ENCODE results near the gene HPN.

The HPN gene

DNA sequence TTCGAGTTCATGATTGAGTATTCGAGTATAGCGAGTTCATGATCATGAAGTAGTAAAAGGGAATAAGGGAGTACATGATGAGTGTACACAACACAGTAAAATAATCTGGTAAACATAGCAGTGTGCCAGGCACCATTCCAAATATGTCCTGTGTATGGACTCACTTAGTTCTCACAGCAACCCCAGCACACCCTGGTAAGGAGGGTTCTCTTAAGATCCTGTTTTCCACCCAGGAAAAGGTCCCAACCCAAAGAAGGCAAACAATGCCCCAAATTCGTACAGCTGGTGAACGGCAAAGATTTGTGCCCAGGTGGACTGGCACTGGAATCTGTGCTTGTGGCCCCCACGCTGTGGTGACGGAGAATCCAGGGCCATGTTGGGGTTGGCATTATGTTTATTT is 21.4 kb downstream of the HPN start:
- ATAC-seq (no peak), DNase-seq (no peak)

DNA sequence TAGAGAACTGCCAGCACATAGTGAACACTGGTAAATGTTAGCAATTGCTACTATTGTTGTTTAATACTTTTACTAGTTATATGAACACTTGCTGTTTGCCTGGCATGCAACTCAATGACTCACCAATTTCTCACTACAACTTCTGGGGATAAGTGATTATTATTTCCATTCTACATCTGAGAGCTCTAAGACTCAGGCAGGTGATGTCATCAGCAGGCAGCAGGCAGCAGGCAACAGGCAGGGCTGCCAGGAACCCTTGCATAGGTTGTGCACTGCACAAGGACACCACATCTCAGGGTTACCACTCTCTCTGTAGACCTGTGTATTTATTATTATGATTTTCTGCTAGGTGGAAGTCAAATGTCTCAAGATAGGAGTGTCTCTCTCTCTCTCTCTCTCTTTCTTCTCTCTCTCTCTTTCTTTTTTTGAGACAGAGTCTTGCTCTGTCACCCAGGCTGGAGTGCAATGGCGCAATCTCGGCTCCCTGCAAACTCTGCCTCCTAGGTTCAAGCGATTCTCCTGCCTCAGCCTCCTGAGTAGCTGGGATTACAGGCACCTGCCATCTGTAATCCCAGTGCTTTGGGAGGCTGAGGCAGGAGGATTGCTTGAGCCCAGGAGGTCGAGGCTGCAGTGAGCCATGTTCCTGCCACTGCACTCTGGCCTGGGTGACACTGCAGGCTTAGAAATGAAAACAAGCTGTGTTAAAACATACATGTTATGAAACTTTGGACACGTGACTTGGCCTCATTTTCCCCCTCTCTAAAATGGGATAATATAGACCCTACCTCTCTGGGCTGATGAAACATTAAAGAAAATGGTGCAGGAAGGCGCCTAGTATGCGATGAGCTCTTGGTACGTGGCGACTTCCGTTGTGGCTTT is 22.7 kb downstream of the HPN start:
- DNase-seq, result no peak
- ATAC-seq, result peak; percentile 60

DNA sequence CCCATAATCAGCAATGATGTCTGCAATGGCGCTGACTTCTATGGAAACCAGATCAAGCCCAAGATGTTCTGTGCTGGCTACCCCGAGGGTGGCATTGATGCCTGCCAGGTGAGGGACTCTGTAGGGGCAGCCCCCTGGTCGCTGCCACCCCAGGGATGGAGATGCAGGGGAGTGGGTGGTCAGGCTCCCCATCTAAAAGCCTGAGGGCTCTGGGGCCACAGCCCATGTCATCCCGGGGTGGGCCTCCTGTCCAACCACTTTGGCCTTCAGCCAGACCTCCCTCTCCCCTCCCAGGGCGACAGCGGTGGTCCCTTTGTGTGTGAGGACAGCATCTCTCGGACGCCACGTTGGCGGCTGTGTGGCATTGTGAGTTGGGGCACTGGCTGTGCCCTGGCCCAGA is 24.1 kb downstream of the HPN start:
- ATAC-seq (no peak), DNase-seq (no peak)

DNA sequence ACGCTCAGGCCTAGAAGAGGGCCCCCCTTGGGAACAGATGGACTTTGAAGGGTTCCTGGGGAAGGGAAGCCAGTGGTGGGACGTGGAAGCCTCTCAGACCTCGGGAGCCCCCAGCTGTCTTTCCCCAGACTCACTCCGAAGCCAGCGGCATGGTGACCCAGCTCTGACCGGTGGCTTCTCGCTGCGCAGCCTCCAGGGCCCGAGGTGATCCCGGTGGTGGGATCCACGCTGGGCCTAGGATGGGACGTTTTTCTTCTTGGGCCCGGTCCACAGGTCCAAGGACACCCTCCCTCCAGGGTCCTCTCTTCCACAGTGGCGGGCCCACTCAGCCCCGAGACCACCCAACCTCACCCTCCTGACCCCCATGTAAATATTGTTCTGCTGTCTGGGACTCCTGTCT is 24.6 kb downstream of the HPN start:
- no peak for ATAC-seq

DNA sequence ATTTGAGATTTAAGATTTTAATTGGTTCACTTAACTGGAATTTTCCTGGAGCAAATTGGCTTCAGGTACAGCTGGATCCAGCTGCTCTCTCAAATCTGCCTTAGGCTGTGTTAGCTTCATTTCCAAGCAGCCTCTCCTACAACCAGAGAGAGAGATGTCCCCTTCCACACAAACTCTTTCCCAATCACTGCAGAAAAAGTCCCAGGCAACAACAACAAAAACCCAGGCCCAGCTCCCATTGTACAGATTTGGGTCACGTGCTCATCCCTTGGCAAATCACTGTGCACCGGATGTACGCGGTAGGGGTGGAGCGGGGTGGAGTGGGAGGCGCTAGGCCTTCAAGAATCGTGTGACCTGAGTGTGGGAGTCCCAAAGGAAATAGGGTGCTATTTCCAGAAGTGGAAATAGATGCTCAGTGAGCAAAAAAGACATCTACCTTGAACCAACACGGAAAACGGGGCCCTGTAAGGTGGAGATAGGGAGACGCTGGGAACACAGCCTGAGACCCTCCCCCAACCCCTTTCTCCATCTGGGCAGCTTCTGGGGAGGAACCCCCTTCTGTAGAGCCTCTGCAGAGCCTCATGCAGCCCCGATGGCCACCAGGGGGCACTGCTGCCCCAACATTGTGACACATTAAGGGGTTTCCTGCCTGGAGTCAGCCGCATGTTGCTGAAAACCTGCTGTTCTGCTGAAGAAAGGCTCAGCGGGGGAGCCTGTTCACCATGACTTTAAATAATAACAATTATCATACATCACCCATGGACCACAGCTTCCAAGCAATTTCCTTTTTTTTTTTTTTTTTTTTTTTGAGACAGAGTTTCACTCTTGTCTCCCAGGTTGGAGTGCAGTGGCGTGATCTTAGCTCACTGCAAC is 25.4 kb downstream of the HPN start:
- DNase-seq (peak; percentile 96), ATAC-seq (peak; percentile 92)

More for the DNA sequence above, 24.6 kb downstream of the HPN start:
- no peak for DNase-seq

DNA sequence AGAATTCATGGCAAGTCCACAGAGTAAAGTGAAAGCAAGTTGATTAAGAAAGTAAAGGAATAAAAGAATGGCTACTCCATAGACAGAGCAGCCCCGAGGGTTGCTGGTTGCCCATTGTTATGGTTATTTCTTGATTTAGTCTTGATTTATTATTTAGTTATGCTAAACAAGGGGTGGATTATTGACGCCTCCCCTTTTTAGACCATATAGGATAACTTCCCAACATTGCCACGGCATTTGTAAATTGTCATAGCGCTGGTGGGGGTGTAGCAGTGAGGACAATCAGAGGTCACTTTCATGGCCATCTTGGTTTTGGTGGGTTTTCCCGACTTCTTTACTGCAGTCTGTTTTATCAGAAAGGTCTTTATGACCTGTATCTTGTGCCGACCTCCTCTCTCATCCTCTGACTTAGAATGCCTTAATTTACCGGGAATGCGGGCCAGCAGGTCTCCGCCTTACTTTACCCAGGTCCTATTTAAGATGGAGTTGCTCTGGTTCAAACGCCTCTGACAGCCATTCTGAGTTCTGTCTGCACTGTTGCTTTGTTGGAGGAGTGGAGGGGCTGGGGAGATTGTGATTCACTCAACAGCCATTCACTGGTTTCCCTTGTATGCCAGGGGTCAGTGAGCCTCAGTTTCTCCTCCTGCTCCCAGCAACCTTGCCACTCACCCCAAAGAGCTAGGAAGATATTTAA is 27.6 kb downstream of the HPN start:
- ATAC-seq (no peak), DNase-seq (no peak)

DNA sequence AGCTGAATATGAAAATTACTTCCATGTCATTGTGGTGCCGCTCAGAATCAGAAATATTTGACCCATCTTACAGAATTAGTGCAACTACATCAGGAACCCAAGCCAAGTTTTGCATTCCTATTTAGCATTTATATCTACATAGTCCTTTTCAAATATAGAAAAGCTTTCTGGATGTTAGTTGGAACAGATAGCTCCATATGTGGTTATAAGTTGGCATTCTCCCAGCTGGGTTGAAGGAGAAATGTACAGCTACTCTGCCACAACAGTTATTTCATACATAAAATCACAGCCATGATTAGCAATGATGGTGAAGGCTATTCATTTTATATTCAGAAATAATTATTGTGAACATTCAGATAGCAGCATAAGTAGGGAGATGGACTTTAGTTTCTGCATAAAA is 28.2 kb downstream of the HPN start:
- DNase-seq (no peak), ATAC-seq (no peak)

DNA sequence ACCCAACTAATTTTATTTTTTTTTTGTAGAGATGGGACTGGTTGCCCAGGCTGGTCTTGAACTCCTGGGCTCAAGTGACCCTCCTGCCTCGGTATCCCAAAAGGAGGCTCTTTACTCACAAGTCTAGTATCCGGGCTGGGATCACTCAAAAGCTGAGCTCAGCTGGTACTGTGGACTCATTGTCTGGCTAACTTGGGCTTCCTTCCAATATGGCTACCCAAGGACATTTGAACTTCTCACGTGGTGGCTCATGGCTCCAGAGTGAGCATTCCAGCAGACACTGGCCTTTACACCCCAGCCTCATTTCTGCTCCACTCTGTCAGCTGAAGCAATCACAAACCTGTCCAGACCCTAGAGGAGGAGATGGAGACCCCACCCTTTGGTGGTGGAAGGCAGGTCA is 28.9 kb downstream of the HPN start:
- DNase-seq (no peak), ATAC-seq (no peak)

DNA sequence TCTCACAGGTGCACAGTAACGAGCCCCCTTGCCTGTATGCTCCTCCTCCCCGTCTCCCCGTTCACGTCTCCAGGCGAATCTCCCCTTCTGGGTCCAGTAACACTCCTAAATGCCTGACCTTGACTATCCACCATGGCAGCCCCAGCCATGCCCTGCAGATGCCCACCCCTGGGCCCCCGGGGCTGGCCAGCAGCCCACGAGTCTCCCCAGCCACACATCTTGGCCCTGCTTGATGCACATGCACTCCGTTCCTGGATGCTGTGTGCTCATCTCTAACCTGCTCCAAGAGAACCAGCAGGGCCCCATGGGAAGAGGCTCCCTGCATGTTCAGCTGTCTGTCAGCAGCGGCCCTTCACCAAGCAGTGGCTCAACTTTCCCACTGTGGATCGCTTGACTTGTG is 32.0 kb downstream of the HPN start:
- ATAC-seq, result no peak

DNA sequence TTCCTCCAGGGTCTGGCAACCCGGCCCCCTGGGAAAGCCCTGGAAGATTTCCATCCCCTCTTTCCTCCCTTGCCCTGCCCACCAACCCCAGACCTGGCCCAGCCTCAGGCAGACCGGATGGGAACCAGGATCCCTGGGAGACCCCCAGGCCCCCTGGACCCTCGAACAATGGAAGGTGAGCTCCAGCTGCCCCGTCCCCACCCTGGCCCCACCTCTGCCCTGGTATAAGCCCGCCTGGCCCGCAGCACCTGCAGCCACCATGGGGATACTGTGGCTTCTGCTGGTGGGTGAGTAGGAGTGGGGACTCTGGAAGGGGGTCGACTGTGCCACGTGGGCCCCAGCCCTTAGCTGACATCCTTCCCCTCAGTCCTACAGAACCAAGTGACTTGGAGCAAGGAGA is 32.4 kb downstream of the HPN start:
- no peak for DNase-seq
- no peak for ATAC-seq

More for the DNA sequence above, 32.0 kb downstream of the HPN start:
- DNase-seq, result no peak

DNA sequence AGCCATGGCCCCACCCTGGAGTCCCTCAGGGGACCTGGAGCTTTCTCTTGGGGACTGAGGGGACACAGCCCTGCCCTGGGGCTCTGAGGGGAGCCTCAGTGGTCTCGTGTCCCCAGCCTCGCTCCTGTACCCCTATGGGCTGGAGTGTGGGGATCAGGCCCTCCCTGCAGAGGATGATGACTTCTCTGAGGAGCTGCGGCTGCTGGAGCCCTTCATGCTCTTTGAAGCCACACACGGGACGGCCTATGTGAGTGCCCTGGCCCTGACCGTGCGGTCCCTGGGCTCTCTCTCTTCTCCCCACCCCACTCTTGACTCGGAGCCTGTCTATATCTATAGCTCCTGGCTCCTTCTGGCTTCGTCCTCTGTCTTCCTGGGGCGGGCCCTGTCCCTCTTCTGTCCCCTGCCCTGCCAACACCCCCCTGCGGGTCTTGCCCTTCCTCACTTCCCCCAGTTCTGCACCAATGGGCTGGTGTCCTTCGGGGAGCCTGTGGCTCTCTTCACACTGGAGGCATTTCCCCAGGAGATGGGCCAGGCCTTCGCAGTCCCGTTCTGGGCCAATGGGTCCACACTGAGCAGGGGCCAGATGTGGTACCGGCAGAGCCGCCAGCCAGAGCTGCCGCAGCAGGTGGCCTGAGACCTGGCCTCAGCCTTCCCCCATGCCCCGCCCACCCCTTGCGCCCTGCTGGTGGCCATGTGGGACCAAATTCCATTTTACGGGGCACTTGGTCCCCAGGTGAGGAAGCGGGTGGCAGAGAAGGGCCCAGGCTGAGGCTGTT is 33.1 kb downstream of the HPN start:
- peak; percentile 6 for ATAC-seq
- DNase-seq, result no peak

DNA sequence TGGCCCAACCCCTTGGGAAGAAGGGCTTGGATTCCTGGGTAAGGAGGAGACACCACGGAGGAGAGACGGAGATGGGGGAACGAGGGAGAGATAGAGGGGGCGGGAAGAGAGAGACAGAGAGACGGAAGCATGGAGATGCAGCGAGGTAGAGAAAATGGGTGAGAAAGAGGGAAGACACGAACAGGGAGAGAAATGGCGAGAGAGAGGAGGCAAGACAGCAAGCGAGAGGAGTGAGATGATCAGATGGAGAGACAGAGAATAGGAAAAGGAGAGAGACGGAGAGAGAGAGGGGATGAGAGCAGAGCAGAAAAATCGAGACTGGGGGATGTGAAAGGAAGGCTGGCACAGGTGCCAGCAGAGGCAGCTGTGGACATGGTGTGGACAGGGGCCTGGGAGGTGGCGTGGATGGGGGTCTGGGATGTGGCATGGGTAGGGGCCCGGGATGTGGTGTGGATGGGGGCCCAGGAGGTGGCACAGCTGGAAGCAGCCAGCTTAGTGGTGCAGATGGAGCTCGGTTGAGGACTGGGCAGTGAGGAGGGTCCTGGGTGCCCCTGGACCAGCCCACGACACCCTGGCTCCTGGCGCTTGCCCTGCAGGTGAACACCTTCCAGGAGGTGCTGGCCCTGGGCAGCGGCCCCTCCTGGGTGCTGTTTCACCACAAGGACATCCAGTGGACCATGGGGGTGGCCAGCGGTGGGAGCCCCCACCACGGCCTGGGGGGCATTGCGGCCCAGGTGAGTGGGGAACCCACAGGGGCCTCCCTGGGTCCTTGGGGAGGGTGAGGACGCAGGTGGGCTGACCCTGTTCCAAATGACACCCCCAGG is 33.9 kb downstream of the HPN start:
- DNase-seq, result no peak
- ATAC-seq, result no peak

DNA sequence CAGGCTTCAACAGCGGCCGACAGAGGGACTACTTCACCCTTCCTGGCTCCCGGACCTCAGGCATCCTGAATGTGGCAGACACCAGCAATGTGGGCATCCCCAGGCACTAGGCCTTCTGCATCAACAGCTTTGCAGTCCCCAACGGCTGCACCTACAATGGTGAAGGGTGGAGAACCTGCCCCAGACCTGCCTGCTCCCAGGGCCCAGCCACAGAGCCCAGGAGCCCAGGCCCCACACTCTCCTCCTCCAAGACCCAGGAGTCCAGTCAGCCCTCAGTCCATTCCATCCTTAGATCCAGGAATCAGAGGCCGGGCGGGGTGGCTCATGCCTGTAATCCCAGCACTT is 34.5 kb downstream of the HPN start:
- ATAC-seq (no peak), DNase-seq (no peak)

DNA sequence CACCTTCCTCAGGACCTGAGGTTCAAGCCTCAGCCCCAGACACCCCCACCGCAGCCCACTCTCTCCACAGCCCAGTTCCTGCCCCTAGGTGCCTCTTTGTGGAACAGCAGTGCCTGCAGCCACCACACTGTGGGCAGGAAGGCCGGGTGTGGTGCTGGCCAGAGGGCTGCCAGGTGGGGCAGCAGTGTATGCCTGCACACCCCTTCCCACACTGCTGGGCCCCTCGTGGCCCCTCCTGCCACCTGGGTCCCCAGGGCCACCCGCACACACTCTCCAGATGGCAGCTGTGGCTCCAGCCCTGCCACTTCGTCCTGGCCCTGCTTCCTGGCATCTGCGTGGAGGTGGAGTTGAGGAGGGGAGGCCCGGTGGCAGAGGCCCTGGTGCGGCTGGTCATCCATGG is 35.1 kb downstream of the HPN start:
- ATAC-seq (no peak), DNase-seq (no peak)

DNA sequence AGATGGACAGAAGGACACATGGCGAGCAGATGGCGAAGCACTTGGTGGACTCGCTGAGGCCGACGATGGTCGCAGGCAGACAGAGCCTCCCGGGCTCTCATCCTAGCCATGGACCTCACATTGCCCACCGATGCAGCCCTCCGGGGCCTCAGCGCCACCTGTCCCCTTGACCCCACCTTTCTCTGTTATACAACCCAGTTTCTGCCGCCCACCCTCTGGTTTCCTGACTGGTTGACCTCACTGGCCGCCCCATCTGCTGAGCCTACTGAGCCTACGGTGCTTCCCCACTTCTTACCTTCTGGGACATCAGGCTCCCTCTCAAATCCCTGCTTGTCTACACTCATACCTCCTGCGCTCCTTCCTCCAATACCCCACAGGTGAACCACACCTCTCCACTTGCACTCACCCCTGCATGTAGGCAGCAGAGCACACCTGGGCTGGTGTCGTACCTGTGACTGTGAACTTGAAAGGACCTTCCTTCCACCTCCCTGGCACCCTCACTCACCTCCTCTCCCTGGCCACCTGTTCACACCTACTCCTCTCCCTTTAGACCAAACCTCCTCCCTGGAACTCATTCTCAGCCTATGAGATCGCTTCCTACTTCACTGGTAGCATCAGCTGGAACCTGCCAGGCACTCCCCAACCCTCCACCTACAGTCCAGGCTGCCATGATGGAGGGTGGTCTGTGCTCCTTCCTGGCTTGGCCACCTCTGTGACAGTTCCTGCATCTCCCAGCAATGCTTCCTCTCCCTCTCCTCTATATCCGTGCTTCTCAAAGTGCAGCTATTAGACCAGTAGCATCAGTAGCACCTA is 36.1 kb downstream of the HPN start:
- ATAC-seq (no peak), DNase-seq (no peak)

DNA sequence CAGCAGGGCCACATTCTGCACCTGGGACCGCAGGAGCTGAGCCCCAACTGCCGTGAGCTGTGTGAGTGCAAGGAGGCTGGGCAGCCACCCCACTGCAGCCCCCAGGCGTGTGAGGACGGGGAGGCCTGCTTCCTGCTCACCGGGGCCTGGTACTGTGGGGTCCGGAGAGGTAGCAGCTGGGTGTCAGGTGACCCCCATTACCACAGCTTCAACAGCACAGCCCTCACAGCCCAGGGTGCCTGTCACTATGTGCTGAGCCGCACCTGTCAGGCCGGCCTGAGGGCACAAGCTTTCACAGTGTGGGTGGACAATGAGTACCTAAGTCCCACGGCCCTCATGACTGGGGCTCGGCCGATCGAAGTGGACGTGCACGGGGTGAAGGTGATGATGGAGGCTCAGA is 38.3 kb downstream of the HPN start:
- ATAC-seq (no peak), DNase-seq (no peak)

DNA sequence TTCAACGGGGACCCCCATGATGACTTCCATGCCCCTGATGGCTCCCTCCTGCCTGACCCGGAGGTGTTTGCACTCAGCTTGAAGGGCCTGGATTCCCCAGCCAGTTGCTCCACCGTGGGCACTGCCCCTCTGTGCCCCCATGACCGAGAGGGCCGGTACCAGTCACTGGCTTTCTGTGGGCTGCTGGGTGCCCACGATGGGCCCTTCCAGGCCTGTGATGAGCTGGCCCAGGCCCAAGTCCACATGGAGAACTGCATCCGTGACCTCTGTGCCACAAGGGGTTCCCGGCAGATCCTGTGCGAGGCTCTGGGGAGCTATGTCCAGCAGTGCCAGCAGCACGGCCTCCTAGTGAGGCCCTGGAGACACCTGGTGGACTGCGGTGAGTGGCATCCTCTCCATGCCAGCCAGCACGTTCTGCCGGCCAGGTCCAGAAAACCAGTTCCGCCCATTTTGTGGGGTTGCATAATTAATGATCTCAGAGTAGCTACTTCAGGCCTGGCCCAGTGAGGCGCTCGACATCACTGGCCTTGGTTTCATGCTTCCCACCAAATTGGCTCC is 39.2 kb downstream of the HPN start:
- DNase-seq (no peak), ATAC-seq (no peak)

DNA sequence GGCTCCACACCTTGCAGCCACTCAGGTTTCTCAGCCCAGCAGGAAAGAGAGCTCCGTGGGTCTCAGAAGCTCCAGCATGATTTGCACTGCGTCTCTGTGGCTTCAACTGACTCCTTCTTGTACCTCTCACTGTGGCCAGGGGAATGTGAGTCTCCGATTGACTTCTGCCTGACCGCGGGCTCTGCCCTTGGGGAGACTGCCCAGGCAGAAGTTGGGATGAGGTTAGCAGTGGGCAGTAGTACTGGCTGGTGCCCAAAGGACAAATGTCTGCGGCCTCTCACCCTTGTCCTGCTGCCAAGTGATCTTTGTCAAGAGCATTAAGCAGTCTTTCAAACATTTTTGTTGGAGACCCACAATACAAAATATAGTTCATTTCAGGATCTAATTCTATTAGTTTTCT is 39.7 kb downstream of the HPN start:
- no peak for ATAC-seq
- DNase-seq, result no peak

DNA sequence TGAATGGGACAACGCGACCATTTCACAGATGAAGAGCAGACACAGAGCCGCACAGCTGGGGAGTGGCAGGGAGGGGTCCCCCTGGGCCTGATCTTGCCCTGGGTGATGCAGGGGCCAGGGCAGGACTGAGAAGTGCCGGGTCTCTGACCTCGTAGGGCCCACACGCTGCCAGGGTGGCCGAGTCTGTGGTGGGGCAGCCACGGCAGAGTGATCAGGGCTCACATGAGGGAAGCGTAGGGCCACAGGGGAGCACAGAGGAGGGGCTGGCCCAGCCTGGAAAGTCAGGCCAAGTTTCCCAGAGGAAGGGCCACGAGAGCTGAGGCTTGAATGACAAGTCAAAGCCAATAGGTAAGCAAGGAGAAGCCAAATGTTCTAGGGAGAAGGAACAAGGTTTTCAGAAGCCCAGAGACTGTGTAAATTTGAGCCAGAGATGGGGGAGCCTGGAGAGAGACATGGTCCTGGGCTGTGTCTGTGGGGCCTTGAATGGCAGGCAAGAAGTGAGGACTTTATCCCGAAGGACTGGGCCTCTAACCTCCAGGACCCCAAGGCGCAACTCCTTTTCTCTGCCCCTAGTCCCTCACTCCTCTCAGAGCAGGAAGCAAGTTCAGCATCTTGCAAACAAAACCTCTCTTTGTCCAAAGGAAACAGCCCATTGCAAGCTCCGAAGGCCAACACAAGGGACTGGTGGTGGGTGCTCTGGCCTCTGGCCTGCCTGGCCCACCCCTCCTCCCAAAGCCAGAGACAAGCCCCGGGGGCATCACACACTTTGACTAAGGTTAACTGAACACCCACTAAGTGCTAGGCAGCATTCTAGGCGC is 42.4 kb downstream of the HPN start:
- no peak for DNase-seq
- no peak for ATAC-seq

Data from stimulated activated naive CD8-positive, alpha-beta T cell treated with anti-CD3 and anti-CD28 coated beads, Interleukin-15, Interleukin-2, amounts not matched to agents 100 U/mL and 50 U/mL, for 24 hours (primary cell).